Right cardiac atrium (tissue), 5 donors: ENCODE results near the gene IGF2R. TPM values are rescaled to one million over a fixed set of nuclear protein-coding genes. Genes with fewer than 3 reads are reported as not detected.

Source experiments
- ATAC-seq, 2 donors: fragments of 200-7000 bp; cut with Tn5 transposase; one replicate each; pipeline versions ENCODE4 v1.8.0 to v1.9.1; 2020; ENCODE audit warnings: moderate library complexity in 2 of 2, mild to moderate bottlenecking in 1 of 2
- DNase-seq, 3 donors: peaks; one replicate each; pipeline ENCODE4 v3.0.0-alpha.2; 2020
- H3K27ac ChIP-seq: one replicate; pipeline ENCODE4 v1.5.1; 2013; ENCODE audit warnings: mild to moderate bottlenecking, low read length, control low read depth, moderate library complexity
- H3K27me3 ChIP-seq: one replicate; pipeline ENCODE4 v1.6.1; 2013; ENCODE audit not compliant: control insufficient read depth, insufficient read depth
- H3K4me1 ChIP-seq: one replicate; pipeline ENCODE4 v1.6.1; 2013; ENCODE audit warnings: low read length; ENCODE audit not compliant: control insufficient read depth, insufficient read depth
- H3K4me3 ChIP-seq: one replicate; pipeline ENCODE4 v1.5.1; 2013; ENCODE audit warnings: low read length, control low read depth
- H3K9me3 ChIP-seq: one replicate; pipeline ENCODE4 v1.6.1; 2013; ENCODE audit warnings: low read length; ENCODE audit not compliant: control insufficient read depth
- WGBS: extraction: QIAGEN DNeasy Blood & Tissue Kit; methylation state at CpG from one replicate; pipeline ENCODE4 v1.1.7; 2013; 5-methylcytosine and 5-hydroxymethylcytosine counted together
- intact Hi-C, 4 donors: fragments of 100-400 bp; cut with DNase I; formaldehyde crosslinking; loops; one replicate each; pipeline versions ENCODE4 v1.11.0 to v1.14.0; 2022 to 2023
- polyA plus RNA-seq: library from polyadenylated mRNA; stranded (reverse); fragments of 200-250 nt; gene quantifications from one replicate; pipeline ENCODE4 v1.2.3, GENCODE V29; 2013
- total RNA-seq, 4 donors: library from RNA; stranded (reverse); fragmentation: NEBNext Ultra II Directional; extraction: Animal tissue kit (Norgen Biotek cat#: 25700); gene quantifications; one replicate each; pipeline ENCODE4 v1.2.1, GENCODE V29; 2021
- donor health status: healthy with polysubstance abuse.
- donor health status: DM: no; HTN: yes; CAD: no.
- donor health status: DM: no; HTN: no; CAD: no.
- donor health status: DM: no; HTN: yes; CAD: no; lungs with severe emphysema.
- donor health status: DM: yes; HTN: yes; CAD: no.

The IGF2R gene
- total and polyA plus RNA-seq, 5 donors = 19.6 to 48.9 (median 46.5) TPM

DNA sequence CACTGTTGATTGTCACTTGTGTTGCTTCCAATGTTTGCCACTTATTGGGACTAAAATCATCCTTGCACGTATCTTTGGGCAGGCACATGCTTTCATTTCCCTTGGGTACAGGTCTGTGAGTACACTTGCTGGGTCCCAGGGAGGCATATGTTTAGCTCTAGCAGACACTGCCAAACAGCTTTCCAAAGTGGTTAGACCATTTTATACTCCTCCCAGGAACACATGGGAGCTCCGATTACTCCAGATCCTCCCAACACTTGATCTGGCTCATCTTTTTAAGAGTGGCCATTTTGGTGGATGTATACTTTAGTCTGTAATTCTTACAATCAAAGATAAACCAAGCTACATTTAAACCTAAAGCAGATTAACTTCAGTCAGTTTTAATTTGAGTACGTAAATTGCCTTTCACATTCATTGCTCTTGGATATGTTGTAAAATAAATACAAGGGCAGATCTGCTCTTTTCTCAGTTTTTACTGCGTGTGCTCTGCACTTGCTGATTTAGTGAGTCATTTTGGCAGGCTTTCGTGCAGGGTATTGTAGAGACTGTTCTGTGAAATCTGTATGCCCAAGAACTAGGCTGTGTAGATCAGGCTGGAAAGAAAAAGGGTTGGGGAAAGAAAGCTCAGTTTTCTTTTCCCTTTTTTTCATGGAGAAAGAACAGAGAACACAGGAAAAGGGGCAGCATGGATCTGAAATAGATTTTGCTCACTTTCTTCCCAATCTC, 172.3 kb downstream of the IGF2R start:
- no peaks in the 10 kb centered on the region for H3K27me3 ChIP-seq
- WGBS = 62% methylated on average over 5 of the region's 5 CpGs
- intact Hi-C loops = loop anchor here in 1 of 4 donors (5.0 kb wide), 1 partner anchor 311 kb away; no protein-coding TSS in a partner anchor
- no peaks in the 10 kb centered on the region for H3K9me3 ChIP-seq
- DNase-seq (no peak), ATAC-seq (peak; percentile 55 to 66)
- H3K4me1 ChIP-seq = no peaks in the 10 kb centered on the region
- no peak overlapping the region for H3K27ac ChIP-seq
- no peak overlapping the region for H3K4me3 ChIP-seq

DNA sequence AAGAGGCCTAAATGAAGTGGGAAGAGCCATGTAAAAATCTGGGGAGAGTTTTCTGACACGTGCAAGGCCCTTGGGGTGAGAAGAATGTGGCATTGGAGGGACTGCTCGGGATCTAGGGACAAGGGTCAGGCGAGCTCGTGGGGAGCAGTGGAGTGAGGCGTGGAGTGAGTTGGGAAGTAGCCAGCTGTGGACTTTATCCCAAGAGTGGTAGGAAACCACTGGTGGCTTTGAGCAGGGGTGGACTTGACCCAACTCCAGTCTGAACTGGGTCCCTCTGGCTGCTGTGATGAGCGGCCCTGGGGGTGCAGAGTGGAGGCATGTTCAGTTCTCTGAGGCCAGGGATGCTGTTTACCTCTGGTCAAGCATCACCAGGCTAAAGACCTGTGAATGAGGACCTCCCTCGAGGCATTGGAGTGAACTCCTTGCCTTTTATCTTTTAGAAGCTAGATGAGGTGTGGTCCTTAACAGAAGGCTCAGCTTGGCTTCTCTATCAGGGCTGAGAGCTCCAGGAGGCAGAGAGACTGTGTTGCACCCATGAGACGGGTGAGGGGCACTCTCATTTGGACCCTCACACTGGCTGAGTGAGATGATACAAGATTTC, 173.3 kb downstream of the IGF2R start:
- ATAC-seq (no peak), DNase-seq (no peak)
- Histone ChIP-seq H3K9me3 (no peaks in the 10 kb centered on the region), H3K27me3 (no peaks in the 10 kb centered on the region), H3K4me1 (no peaks in the 10 kb centered on the region), H3K27ac (no peak overlapping the region), H3K4me3 (no peak overlapping the region)
- intact Hi-C loops = loop anchor here in 1 of 4 donors (5.0 kb wide), 1 partner anchor 310 kb away; no protein-coding TSS in a partner anchor
- 80% methylated on average over 8 of the region's 8 CpGs for whole genome bisulfite sequencing

DNA sequence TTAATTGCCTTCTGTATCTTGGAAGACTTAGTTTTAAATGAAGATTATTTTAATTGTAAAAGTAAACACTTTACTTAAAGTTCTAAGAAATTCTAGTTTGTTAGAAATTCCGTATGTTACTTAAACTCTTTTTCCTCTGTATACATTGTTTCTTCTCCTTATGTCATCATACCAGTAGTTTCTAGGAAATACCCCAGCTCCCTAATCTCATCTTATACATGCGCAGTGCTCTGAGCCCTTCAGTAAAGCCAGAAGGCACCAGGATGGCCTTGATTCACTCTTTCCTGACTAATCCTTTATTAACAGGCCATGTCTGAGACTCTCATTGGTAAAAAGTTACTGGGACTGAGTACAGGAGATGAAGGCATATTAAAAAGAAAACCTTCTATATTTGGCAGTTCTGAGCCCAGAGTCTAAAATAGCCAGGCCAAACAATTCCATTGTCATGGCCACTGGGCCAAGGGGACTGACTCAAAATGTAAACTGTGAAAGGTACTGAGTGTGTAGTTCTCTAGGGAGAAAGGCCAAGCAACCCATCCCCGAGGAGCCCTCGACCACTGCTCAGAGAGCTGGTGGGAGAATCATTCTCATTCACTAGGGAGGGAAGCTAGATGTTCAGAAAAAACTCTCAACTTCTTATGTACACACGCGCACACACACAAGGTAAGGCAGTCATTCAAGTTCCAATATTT, 177.7 kb downstream of the IGF2R start:
- intact Hi-C loops = no loop called here
- Histone ChIP-seq H3K4me3 (no peak overlapping the region), H3K27me3 (no peaks in the 10 kb centered on the region), H3K9me3 (no peaks in the 10 kb centered on the region), H3K4me1 (no peaks in the 10 kb centered on the region), H3K27ac (no peak overlapping the region)
- DNase-seq (no peak), ATAC-seq (no peak)
- WGBS = 90% methylated on average over 6 of the region's 6 CpGs

DNA sequence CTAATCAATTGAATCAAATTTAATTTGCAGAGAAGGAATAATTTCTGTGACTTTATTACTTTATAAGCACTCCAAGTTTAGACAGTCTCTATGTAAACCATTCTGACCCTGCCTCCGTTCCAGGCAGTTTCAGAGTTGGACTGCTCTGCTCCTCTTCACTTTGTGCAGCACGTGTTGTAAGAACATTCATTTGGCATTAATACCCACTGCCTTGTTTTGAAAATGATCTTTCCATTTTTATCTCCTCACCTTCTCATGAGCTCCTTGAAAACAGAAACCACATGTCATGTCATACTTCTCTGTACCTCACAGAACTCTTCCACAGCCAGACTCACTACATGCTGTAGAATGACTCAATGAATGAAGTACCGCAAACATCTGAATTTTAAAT, 178.3 kb downstream of the IGF2R start:
- DNase-seq = no peak
- intact Hi-C loops = no loop called here
- no peak overlapping the region for H3K27ac ChIP-seq
- no peaks in the 10 kb centered on the region for H3K4me1 ChIP-seq
- no peaks in the 10 kb centered on the region for H3K9me3 ChIP-seq
- WGBS = 77% methylated on average over 3 of the region's 3 CpGs
- no peak for ATAC-seq
- H3K4me3 ChIP-seq = no peak overlapping the region
- no peaks in the 10 kb centered on the region for H3K27me3 ChIP-seq

DNA sequence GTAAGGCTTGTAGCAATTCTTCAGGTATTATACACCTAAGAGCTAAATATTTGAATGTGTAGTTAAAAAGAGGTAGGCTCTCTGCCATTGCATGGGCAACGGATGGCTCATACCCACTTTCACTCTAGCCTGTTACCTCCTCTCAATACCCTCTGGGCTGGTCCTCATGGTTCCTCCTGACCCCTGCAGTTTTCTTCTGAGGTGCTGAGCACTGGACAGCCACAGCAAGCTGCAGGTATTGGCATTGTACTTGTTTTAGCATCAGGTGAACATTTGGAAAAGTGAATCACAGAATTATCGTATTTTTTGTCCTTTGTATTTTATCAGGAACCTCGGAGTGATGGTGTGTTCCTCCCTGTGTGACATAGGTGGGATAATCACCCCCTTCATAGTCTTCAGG, 185.6 kb downstream of the IGF2R start:
- H3K4me1 ChIP-seq = no peaks in the 10 kb centered on the region
- ATAC-seq (no peak), DNase-seq (no peak)
- no peak overlapping the region for H3K27ac ChIP-seq
- no peaks in the 10 kb centered on the region for H3K9me3 ChIP-seq
- no peak overlapping the region for H3K4me3 ChIP-seq
- no peaks in the 10 kb centered on the region for H3K27me3 ChIP-seq
- intact Hi-C loops = no loop called here
- 95% methylated on average over 3 of the region's 3 CpGs for WGBS

DNA sequence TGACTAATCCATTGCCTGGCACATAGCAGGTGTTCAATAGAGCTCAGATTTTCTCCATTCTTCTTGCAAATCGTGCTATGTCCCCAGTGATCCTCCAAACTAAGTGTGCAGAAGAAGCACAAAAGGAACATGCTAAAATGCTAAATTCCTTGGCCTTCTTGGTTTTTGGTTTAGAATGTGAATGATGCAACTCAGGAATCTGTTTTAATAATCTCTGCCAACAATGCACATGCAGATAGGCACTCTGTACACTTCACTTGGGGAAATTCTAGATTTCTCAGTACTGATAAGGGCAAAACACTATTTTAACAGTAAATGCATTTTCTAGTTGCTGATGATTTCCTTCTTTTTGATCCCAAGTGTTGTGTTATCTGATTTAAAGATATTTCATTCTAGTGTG, 188.0 kb downstream of the IGF2R start:
- H3K27me3 ChIP-seq = no peaks in the 10 kb centered on the region
- DNase-seq (no peak), ATAC-seq (no peak)
- H3K4me3 ChIP-seq = no peak overlapping the region
- H3K4me1 ChIP-seq = no peaks in the 10 kb centered on the region
- intact Hi-C loops = no loop called here
- H3K27ac ChIP-seq = no peak overlapping the region
- 72% methylated on average over 1 of the region's 1 CpG for WGBS
- no peaks in the 10 kb centered on the region for H3K9me3 ChIP-seq

DNA sequence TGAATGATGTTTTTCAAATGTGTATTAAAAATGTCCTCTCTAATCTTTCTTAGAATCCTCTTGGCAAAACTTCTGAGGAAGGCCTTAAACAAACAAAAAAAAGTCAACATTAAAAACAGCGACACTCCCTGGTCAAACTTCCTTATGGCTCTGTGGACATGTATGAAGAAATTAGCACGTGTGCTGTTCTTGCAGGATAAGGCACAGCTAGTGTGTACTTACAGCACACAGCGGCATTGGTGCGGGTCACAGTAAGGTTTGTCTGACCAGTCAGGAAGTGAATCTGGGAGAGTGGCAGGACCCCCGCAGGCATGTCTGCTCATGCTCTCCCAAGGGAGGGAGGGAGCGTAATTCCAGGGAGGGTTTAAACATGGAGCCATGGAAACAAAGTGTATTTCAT, 191.6 kb downstream of the IGF2R start:
- intact Hi-C loops = no loop called here

More for the DNA sequence above, 191.6 kb downstream of the IGF2R start:
- no peak for DNase-seq
- no peaks in the 10 kb centered on the region for H3K9me3 ChIP-seq
- H3K27ac ChIP-seq = no peak overlapping the region
- 56% methylated on average over 6 of the region's 6 CpGs for WGBS
- H3K4me1 ChIP-seq = no peaks in the 10 kb centered on the region
- no peak overlapping the region for H3K4me3 ChIP-seq
- ATAC-seq = no peak
- no peaks in the 10 kb centered on the region for H3K27me3 ChIP-seq

Other genes starting within 250 kb of the IGF2R start
- gene WTAP, start 241.6 kb upstream of the IGF2R start, total RNA-seq = 10 to 100 TPM; 52.0 to 61.0 (median 56.5) TPM
- gene WTAP, start 241.6 kb upstream of the IGF2R start, polyA plus RNA-seq = 46.1 TPM
- 1 to 10 TPM; 4.7 to 7.9 (median 5.1) TPM for gene ACAT2, start 207.0 kb upstream of the IGF2R start, total RNA-seq
- 6.0 TPM for gene ACAT2, start 207.0 kb upstream of the IGF2R start, polyA plus RNA-seq
- gene TCP1, start 179.5 kb upstream of the IGF2R start, total RNA-seq = 100 to 1,000 TPM; 134 to 161 (median 145) TPM
- 123 TPM for gene TCP1, start 179.5 kb upstream of the IGF2R start, polyA plus RNA-seq
- gene MRPL18, start 178.6 kb upstream of the IGF2R start, total RNA-seq = 10 to 100 TPM; 56.7 to 67.7 (median 63.5) TPM
- 107 TPM for gene MRPL18, start 178.6 kb upstream of the IGF2R start, polyA plus RNA-seq
- gene PNLDC1, start 168.8 kb upstream of the IGF2R start, total RNA-seq = under 1 TPM in 2 of 4 donors, not detected in 2; 0.24 to 0.31 TPM
- 0.43 TPM for gene PNLDC1, start 168.8 kb upstream of the IGF2R start, polyA plus RNA-seq
- under 1 TPM in 2 of 4 donors, not detected in 2; 0.03 to 0.06 TPM for gene MAS1, start 78.1 kb upstream of the IGF2R start, total RNA-seq
- gene MAS1, start 78.1 kb upstream of the IGF2R start, polyA plus RNA-seq = 0.02 TPM
- gene SLC22A1, start 152.7 kb downstream of the IGF2R start, total RNA-seq = under 1 TPM in 3 of 4 donors, not detected in 1; 0.21 to 0.97 (median 0.63) TPM
- gene SLC22A1, start 152.7 kb downstream of the IGF2R start, polyA plus RNA-seq = 0.27 TPM